HL-60 (cell line): Measurements from ENCODE around the gene KIF7.

Source experiments
- DNase-seq, 2 experiments: peaks; one replicate each; pipeline ENCODE4 v3.0.0-alpha.2; 2010 to 2020; ENCODE audit warnings: low read depth in 1 of 2, low spot score in 1 of 2
- H3K27ac ChIP-seq: fragments of 250-450 bp; sonication (Bioruptor Pico); replicated peaks from 2 replicates; pipeline ENCODE4 v1.5.1; 2020; ENCODE audit warnings: mild to moderate bottlenecking, moderate library complexity
- H3K27me3 ChIP-seq: fragments of 250-450 bp; sonication (Bioruptor Pico); 2 replicates; pipeline ENCODE4 v1.5.1; 2021; ENCODE audit warnings: mild to moderate bottlenecking, moderate library complexity; ENCODE audit not compliant: insufficient read depth, poor library complexity, severe bottlenecking
- H3K4me3 ChIP-seq: replicated peaks from 2 replicates; pipeline ENCODE4 v1.5.1; 2011; ENCODE audit warnings: mild to moderate bottlenecking, control low read depth, low read length; ENCODE audit not compliant: insufficient read depth
- CTCF ChIP-seq: IDR thresholded peaks from one replicate; pipeline ENCODE4 v1.5.1; 2011; ENCODE audit warnings: low read length, control low read depth, inconsistent platforms; ENCODE audit not compliant: insufficient read depth
- GABPA ChIP-seq: IDR thresholded peaks from 2 replicates; pipeline ENCODE4 v1.6.1; 2012; ENCODE audit warnings: low read depth
- POLR2AphosphoS5 ChIP-seq: IDR thresholded peaks from 2 replicates; pipeline ENCODE4 v1.6.1; 2012; ENCODE audit warnings: low read depth
- REST ChIP-seq: IDR thresholded peaks from 2 replicates; pipeline ENCODE4 v1.6.1; 2012; ENCODE audit warnings: low read depth; ENCODE audit not compliant: insufficient replicate concordance
- SPI1 ChIP-seq: IDR thresholded peaks from 2 replicates; pipeline ENCODE4 v1.6.1; 2012; ENCODE audit warnings: low read depth, mild to moderate bottlenecking, borderline replicate concordance

KIF7 gene

GRCh38 chr15:89670971-89671560 lies 15.8 kb upstream of the KIF7 start:
- Histone ChIP-seq H3K27ac (no peak overlapping the region), H3K4me3 (no peak overlapping the region), H3K27me3 (peaks cover 2% of the 10 kb centered on the region)
- TF ChIP-seq CTCF (no peak), SPI1 (no peak)
- DNase-seq, result no peak

- no peak overlapping the region for H3K27ac ChIP-seq
- no peak for DNase-seq
- H3K4me3 ChIP-seq, result no peak overlapping the region
- TF ChIP-seq REST (no peak), POLR2AphosphoS5 (no peak), SPI1 (no peak), CTCF (no peak), GABPA (no peak)
- H3K27me3 ChIP-seq, result peaks cover 11% of the 10 kb centered on the region
Observed at GRCh38 chr15:89669941-89670340, 14.7 kb upstream of the KIF7 start.

GRCh38 chr15:89669309-89669865 lies 14.1 kb upstream of the KIF7 start:
- no peak overlapping the region for H3K27ac ChIP-seq
- TF ChIP-seq GABPA (no peak), POLR2AphosphoS5 (no peak), SPI1 (no peak), CTCF (no peak), REST (no peak)
- DNase-seq, result no peak
- no peak overlapping the region for H3K4me3 ChIP-seq
- H3K27me3 ChIP-seq, result peaks cover 14% of the 10 kb centered on the region

GRCh38 chr15:89668171-89668570 lies 12.9 kb upstream of the KIF7 start:
- no peak for DNase-seq
- Histone ChIP-seq H3K27me3 (peaks cover 14% of the 10 kb centered on the region), H3K27ac (no peak overlapping the region), H3K4me3 (no peak overlapping the region)
- TF ChIP-seq SPI1 (no peak), POLR2AphosphoS5 (no peak), GABPA (no peak), REST (no peak), CTCF (no peak)
